ENCODE measurements around the gene NCKAP1.

The NCKAP1 gene

GRCh38 chr2:182866095-182866460 lies 172.2 kb downstream of the NCKAP1 start:
- CTCF ChIA-PET, result interaction anchor here (0.7 to 0.9 kb wide), 2 partner anchors 47 to 75 kb away, joined by 3 read pairs; no protein-coding TSS in a partner anchor
- POLR2A ChIA-PET, result no interaction called here
- no peak for DNase-seq (ENCODE audit: low read depth, low spot score)
- TF ChIP-seq CTCF (IDR thresholded peaks at IDR 0.05; ENCODE audit: insufficient read depth, low read length, missing control alignments), result no peak
- peak overlapping the region; percentile 59 for H3K4me3 ChIP-seq (ENCODE audit: low read depth, low read length)

GRCh38 chr2:182864949-182865570 lies 173.2 kb downstream of the NCKAP1 start:
- no peak overlapping the region for H3K4me3 ChIP-seq (ENCODE audit: low read depth, low read length)
- TF ChIP-seq CTCF (IDR thresholded peaks at IDR 0.05; ENCODE audit: insufficient read depth, low read length, missing control alignments), result no peak
- CTCF ChIA-PET, result no interaction called here
- DNase-seq (ENCODE audit: low read depth, low spot score), result no peak
- POLR2A ChIA-PET, result no interaction called here

- no peak for DNase-seq (ENCODE audit: low read depth, low spot score)
- no peak for TF ChIP-seq CTCF (IDR thresholded peaks at IDR 0.05; ENCODE audit: insufficient read depth, low read length, missing control alignments)
- CTCF ChIA-PET, result no interaction called here
- POLR2A ChIA-PET, result no interaction called here
- H3K4me3 ChIP-seq (ENCODE audit: low read depth, low read length), result no peak overlapping the region
These were observed 174.6 kb downstream of the NCKAP1 start for GRCh38 chr2:182863642-182864041.

- ChIA-PET POLR2A (no interaction called here), CTCF (no interaction called here)
- no peak for DNase-seq (ENCODE audit: low read depth, low spot score)
- no peak for TF ChIP-seq CTCF (IDR thresholded peaks at IDR 0.05; ENCODE audit: insufficient read depth, low read length, missing control alignments)
- H3K4me3 ChIP-seq (ENCODE audit: low read depth, low read length), result no peak overlapping the region
These were observed 176.2 kb downstream of the NCKAP1 start for GRCh38 chr2:182862091-182862490.

- no peak overlapping the region for H3K4me3 ChIP-seq (ENCODE audit: low read depth, low read length)
- ChIA-PET POLR2A (no interaction called here), CTCF (no interaction called here)
- no peak for TF ChIP-seq CTCF (IDR thresholded peaks at IDR 0.05; ENCODE audit: insufficient read depth, low read length, missing control alignments)
- no peak for DNase-seq (ENCODE audit: low read depth, low spot score)
These were observed 177.4 kb downstream of the NCKAP1 start for GRCh38 chr2:182860858-182861257.

Data from AG04449 (cell line).